Lung (tissue), 12 donors: Measurements from ENCODE around the gene PEX5L. TPM values are rescaled to one million over a fixed set of nuclear protein-coding genes. Genes with fewer than 3 reads are reported as not detected.

Experiments used
- ATAC-seq: fragments of 200-7000 bp; cut with Tn5 transposase; one replicate; pipeline ENCODE4 v1.9.1; 2020; ENCODE audit warnings: moderate number of reproducible peaks; ENCODE audit not compliant: insufficient read depth, low FRiP score
- DNase-seq, 3 donors: peaks; one replicate each; pipeline ENCODE4 v3.0.0-alpha.2; 2013 to 2017
- H3K27ac ChIP-seq, 2 donors: one replicate each; pipeline ENCODE4 v1.5.1; 2013; ENCODE audit warnings: mild to moderate bottlenecking in 2 of 2, moderate library complexity in 2 of 2, control low read depth in 1 of 2, inconsistent platforms in 1 of 2, low read depth in 1 of 2, low read length in 1 of 2
- H3K27me3 ChIP-seq, 3 donors: one replicate each; pipeline ENCODE4 v1.5.1; 2013; ENCODE audit warnings: low read length in 2 of 3; ENCODE audit not compliant: control insufficient read depth in 3 of 3, insufficient read depth in 3 of 3
- H3K36me3 ChIP-seq, 4 donors: one replicate each; pipeline ENCODE4 v1.5.1; 2013; ENCODE audit warnings: low read length in 4 of 4, mild to moderate bottlenecking in 1 of 4, moderate library complexity in 1 of 4; ENCODE audit not compliant: control insufficient read depth in 4 of 4, insufficient read depth in 4 of 4
- H3K4me1 ChIP-seq, 5 donors: one replicate each; pipeline ENCODE4 v1.5.1; 2013; ENCODE audit warnings: low read length in 5 of 5, mild to moderate bottlenecking in 2 of 5, moderate library complexity in 1 of 5; ENCODE audit not compliant: control insufficient read depth in 5 of 5, insufficient read depth in 5 of 5
- H3K4me3 ChIP-seq: one replicate; pipeline ENCODE4 v1.5.1; 2013; ENCODE audit warnings: mild to moderate bottlenecking, control low read depth, moderate library complexity
- H3K9ac ChIP-seq, 2 donors: one replicate each; pipeline ENCODE4 v1.5.1; 2013; ENCODE audit warnings: low read length in 2 of 2, control low read depth in 1 of 2; ENCODE audit not compliant: insufficient read depth in 1 of 2
- H3K9me3 ChIP-seq, 4 donors: one replicate each; pipeline ENCODE4 v1.5.1; 2013; ENCODE audit warnings: low read length in 3 of 4, mild to moderate bottlenecking in 1 of 4, moderate library complexity in 1 of 4; ENCODE audit not compliant: control insufficient read depth in 4 of 4, insufficient read depth in 3 of 4
- WGBS, 2 donors: extraction: QIAGEN DNeasy Blood & Tissue Kit; methylation state at CpG; one replicate each; pipeline ENCODE4 v1.1.7; 2013; 5-methylcytosine and 5-hydroxymethylcytosine counted together
- polyA plus RNA-seq, 2 donors: library from polyadenylated mRNA; stranded (reverse); fragments of 200-250 nt; gene quantifications; one replicate each; pipeline ENCODE4 v1.2.1, GENCODE V29; 2013
- total RNA-seq, 2 donors: library from RNA; depleted of rRNA in 1 of 2; stranded (reverse); fragments of >200 nt in 1 of 2; gene quantifications; one replicate each; pipeline ENCODE4 v1.2.1, GENCODE V29; 2014 to 2021
- TF ChIP-seq, protein P1 (sequence below): IDR thresholded peaks from 2 replicates; pipeline ENCODE4 v1.5.1; 2012; ENCODE audit warnings: mild to moderate bottlenecking; ENCODE audit errors: control extremely low read depth, extremely low read depth
- donor health status: control.
- donor health status: control.
- donor health status: Bipolar disorder and iron deficiency.
- donor health status: healthy.
- donor health status: DM: yes; HTN: yes; CAD: no.

Gene PEX5L
- total and polyA plus RNA-seq, 4 donors: 0.02 to 0.80 (median 0.09) TPM

DNA sequence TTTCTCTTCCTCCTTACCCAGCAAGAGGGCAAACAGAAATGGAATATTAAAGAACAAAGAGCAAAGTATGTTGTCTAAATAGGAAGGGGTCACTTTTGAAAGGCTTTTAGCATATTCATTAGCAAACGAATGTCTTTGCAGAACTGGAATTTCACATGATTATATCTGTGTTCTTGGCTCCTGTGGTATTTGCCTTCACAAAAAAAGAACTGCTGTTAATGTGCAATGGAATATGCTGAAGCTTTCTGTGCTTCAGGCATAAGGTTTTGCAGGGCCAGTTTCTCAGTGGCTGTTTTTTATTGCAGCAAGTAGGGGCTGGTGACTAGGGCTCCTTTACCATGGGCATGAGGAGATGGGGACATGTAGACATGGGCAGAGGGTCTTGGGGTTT is 210.5 kb downstream of the PEX5L start:
- DNase-seq (no peak), ATAC-seq (no peak)
- 18 to 24% methylated on average over 1 of the region's 1 CpG for WGBS, 2 donors
- Histone ChIP-seq H3K27me3 (no peaks in the 10 kb centered on the region), H3K36me3 (no peaks in the 10 kb centered on the region), H3K9ac (no peak overlapping the region), H3K4me3 (no peak overlapping the region), H3K4me1 (peaks cover 0 to 4% (median 0%) of the 10 kb centered on the region in 5 donors), H3K9me3 (no peaks in the 10 kb centered on the region), H3K27ac (no peak overlapping the region)
- TF ChIP-seq, protein P1, sequence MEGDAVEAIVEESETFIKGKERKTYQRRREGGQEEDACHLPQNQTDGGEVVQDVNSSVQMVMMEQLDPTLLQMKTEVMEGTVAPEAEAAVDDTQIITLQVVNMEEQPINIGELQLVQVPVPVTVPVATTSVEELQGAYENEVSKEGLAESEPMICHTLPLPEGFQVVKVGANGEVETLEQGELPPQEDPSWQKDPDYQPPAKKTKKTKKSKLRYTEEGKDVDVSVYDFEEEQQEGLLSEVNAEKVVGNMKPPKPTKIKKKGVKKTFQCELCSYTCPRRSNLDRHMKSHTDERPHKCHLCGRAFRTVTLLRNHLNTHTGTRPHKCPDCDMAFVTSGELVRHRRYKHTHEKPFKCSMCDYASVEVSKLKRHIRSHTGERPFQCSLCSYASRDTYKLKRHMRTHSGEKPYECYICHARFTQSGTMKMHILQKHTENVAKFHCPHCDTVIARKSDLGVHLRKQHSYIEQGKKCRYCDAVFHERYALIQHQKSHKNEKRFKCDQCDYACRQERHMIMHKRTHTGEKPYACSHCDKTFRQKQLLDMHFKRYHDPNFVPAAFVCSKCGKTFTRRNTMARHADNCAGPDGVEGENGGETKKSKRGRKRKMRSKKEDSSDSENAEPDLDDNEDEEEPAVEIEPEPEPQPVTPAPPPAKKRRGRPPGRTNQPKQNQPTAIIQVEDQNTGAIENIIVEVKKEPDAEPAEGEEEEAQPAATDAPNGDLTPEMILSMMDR: no peak

DNA sequence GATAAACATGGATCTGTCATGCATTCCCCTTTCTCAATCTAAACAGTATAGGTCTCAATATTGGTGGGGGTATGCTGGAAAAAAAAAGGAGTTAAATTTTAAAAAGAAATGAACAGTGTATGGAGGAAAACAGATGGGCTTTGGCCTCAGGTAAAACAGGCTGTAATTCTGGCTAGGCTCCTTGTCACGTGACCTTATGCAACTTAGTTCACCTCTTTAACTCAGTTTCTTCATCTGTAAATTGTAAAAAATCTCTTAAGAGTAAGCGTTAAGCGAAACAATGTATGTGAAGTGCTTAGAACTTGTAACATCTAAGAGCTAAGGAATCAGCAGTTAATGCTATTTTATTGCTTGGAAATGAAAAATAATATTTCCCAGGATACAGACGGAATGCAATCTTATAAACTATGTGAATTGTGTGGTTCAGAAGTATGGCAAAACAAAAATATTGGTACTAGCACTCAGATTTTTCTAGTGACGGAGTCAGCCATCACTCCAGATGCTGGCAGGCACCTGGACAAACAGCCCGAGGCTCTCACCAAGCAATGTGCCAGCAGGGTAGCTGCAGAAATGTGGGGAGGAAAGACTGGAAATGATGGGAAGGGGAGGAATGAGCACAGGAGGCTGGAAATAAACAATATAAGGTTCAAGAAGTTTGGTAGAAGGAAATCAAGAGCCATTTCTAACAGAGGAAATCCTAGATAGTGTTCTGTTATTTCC is 211.1 kb downstream of the PEX5L start:
- Histone ChIP-seq H3K36me3 (no peaks in the 10 kb centered on the region), H3K4me1 (peaks cover 0 to 4% (median 0%) of the 10 kb centered on the region in 5 donors), H3K4me3 (no peak overlapping the region), H3K9me3 (no peaks in the 10 kb centered on the region), H3K9ac (no peak overlapping the region), H3K27me3 (no peaks in the 10 kb centered on the region), H3K27ac (no peak overlapping the region)
- DNase-seq: no peak
- ATAC-seq: no peak
- TF ChIP-seq, protein P1: no peak
- 56 to 73% methylated on average over 6 of the region's 6 CpGs for WGBS, 2 donors

DNA sequence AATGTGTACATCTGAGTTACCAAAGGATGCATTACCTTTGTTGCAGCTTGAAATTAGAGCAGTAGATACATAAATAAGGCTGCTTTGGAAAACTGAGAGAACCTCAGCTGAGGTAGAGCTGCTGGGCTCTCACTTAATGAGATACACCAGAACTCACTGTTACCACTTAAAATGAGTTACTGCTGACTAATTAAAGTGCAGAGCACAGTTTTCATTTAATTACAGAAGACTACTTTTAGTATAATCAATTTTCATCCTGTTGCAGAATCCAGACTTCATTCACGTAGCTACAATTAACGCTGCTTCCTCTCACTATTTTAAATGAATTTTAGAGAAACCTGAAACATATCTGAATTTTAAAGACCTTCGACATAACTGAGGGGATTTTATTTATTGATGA is 214.4 kb downstream of the PEX5L start:
- Histone ChIP-seq H3K4me3 (no peak overlapping the region), H3K27ac (no peak overlapping the region), H3K9me3 (no peaks in the 10 kb centered on the region), H3K9ac (no peak overlapping the region), H3K27me3 (no peaks in the 10 kb centered on the region), H3K36me3 (no peaks in the 10 kb centered on the region), H3K4me1 (peaks cover 0 to 8% (median 0%) of the 10 kb centered on the region in 5 donors)
- DNase-seq (no peak), ATAC-seq (no peak)
- TF ChIP-seq, protein P1: no peak
- 93 to 95% methylated on average over 3 of the region's 3 CpGs for WGBS, 2 donors
